Keratinocyte (primary cell): ENCODE data around the gene FAM217B.

ENCODE experiments used
- CTCF ChIP-seq, 3 experiments: IDR thresholded peaks in 1 of 3; conservative IDR thresholded peaks in 1 of 3; optimal IDR thresholded peaks in 1 of 3; 2 replicates in 2 of 3; 3 replicates in 1 of 3; pipeline versions ENCODE3 to v1.5.1; 2011; ENCODE audit warnings: low read length in 3 of 3, mild to moderate bottlenecking in 3 of 3, moderate library complexity in 2 of 3, control low read depth in 1 of 3, inconsistent platforms in 1 of 3; ENCODE audit not compliant: insufficient read depth in 2 of 3; ENCODE audit errors: extremely low read depth in 1 of 3
- EZH2 ChIP-seq: IDR thresholded peaks from one replicate; pipeline ENCODE4 v1.6.1; 2012; ENCODE audit warnings: inconsistent platforms, mild to moderate bottlenecking, low read length, moderate library complexity

GRCh38 chr20:59938221-59938620 lies 2.0 kb upstream of the FAM217B start:
- TF ChIP-seq CTCF (optimal IDR thresholded peaks at IDR 0.05 in 1 of 3, IDR thresholded peaks at IDR 0.05 in 1 of 3, conservative IDR thresholded peaks at IDR 0.05 in 1 of 3; ENCODE audit: extremely low read depth in 1 of 3, insufficient read depth in 2 of 3, low read length in 3 of 3) (no peak), EZH2 (no peak)
